ENCODE data around the gene RAMP1.

RAMP1 gene

DNA sequence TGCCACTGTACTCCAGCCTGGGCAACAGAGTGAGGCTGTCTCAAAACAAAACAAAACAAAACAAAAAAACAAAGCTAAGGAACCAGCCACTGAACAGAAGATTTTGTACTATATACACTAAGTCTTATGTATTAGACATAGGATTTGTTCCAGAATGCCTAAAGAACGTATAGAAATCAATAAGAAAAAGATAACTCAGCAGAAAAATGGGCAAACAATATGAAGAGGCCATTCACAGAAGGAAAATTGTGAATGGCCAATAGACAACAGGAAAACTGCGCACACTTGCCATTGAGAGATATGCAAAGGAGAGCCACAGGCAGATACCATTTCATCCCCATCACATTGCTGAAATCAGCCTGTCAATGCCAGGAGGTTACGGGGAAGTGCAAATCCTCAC is 92.5 kb downstream of the RAMP1 start:
- DNase-seq (ENCODE audit: low read depth) = no peak

- no peak for DNase-seq (ENCODE audit: low read depth)
These were observed 93.4 kb downstream of the RAMP1 start for GRCh38 chr2:237952851-237953250.

DNA sequence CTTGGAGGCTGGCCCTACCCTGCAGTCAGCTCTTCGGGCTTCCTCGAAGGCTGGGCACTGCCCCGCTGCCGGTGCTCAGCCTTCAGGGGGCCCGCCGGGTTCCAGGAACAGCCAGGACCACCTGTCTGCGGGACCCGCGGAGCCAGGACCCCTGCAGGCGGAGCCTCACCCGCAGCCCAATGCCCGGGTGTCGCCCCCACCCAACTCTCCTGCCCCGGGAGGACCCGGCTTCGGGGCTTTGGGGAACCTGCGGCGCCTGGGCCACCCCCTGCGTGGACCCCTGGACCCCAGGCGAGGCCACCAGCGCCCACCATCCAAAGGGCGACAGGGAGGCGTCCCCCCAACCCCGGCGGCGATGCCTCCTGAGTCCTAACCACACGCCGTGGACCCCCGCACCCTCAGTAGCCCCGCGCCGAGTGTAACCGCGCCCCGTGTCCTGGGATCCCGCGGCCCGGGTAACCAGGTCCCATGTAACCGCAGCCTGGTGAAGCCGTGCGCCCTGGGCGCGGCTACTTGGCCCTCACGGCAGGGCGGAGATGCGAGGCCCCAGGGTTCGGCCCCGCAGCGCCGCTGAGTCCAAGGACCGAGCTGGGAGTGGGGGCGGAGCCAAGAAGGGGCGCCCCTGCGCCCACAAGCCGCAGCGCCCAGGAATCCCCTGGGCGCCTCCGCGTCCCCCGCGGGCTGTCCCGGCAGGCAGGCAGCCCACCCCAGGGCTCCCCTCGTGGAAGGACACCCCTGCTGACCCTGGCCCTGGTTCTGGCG is 96.4 kb downstream of the RAMP1 start:
- no peak for DNase-seq (ENCODE audit: low read depth)

DNA sequence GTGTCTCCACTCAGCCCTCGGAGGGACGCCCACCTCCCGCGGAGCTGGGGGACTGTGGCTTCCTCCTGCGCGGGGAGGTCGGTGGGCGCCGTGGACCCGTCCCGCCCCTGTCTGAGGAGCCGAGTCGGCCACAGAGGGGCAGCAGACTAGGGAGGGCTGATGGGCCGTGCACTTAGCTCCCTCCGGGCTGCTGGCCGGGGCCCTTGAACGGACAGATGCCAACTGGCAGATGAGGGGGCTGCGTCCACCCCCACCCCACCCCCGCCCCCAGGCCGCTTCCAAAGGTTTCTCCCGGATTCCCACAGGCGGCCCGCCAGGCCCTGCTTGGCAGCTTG is 96.9 kb downstream of the RAMP1 start:
- no peak for DNase-seq (ENCODE audit: low read depth)

- no peak for DNase-seq (ENCODE audit: low read depth)
These were observed 102.2 kb downstream of the RAMP1 start for GRCh38 chr2:237961637-237962036.

Data from CMK (cell line).